GM12872 (cell line): ENCODE measurements around the gene MTRR.

Experiments used
- TF ChIP-seq, protein P1 (sequence below): IDR thresholded peaks from 3 replicates; pipeline ENCODE4 v1.5.1; 2011; ENCODE audit warnings: low read depth, mild to moderate bottlenecking, low read length, moderate library complexity; ENCODE audit not compliant: insufficient read depth

Gene MTRR

GRCh38 chr5:7868773-7869473, at the start of gene MTRR, which contains the start of gene FASTKD3:
TSS of gene MTRR (plus strand) at chr5:7869148. CDS start at chr5:7870795, 1,647 bp downstream.
TSS of gene FASTKD3 (minus strand) at chr5:7869031. CDS start at chr5:7868083, 948 bp downstream.
- TF ChIP-seq, protein P1, sequence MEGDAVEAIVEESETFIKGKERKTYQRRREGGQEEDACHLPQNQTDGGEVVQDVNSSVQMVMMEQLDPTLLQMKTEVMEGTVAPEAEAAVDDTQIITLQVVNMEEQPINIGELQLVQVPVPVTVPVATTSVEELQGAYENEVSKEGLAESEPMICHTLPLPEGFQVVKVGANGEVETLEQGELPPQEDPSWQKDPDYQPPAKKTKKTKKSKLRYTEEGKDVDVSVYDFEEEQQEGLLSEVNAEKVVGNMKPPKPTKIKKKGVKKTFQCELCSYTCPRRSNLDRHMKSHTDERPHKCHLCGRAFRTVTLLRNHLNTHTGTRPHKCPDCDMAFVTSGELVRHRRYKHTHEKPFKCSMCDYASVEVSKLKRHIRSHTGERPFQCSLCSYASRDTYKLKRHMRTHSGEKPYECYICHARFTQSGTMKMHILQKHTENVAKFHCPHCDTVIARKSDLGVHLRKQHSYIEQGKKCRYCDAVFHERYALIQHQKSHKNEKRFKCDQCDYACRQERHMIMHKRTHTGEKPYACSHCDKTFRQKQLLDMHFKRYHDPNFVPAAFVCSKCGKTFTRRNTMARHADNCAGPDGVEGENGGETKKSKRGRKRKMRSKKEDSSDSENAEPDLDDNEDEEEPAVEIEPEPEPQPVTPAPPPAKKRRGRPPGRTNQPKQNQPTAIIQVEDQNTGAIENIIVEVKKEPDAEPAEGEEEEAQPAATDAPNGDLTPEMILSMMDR, result no peak

DNA sequence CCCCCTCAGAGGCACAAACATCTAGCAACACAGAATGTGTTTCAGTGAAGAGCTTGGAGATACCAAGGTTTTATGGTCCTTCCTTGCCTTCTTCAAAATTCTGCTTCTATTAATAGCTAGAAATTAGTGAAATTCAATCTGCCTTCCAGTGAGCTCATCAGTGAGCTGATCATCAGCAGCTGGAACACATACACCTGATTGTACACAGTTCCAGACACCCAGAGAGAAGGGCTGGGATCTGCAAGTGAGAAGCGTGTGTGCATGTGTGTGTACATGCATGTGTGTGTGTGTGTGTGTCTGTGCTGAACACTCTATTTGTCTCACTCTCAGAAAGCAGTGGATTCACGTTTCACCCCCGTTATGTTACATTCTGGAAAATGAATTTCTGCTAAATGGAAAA, 46.5 kb upstream of the MTRR start:
- TF ChIP-seq, protein P1, result no peak

- TF ChIP-seq, protein P1, result no peak
These were observed 45.4 kb upstream of the MTRR start for GRCh38 chr5:7823594-7823993.

DNA sequence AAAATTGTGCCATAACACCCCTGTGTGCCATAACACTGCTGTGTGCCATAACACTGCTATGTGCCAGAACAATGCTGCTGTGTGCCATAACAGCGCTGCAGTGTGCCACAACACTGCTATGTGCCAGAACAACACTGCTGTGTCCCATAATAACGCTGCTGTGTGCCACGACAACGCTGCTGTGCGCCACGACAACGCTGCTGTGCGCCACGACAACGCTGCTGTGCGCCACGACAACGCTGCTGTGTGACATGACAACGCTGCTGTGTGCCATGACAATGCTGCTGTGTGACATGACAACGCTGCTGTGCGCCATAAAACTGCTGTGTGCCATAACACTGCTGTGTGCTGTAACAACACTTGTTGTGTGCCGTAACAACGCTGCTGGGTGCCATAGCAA, 44.0 kb upstream of the MTRR start:
- TF ChIP-seq, protein P1, result no peak

- TF ChIP-seq, protein P1, result no peak
These were observed 43.3 kb upstream of the MTRR start for GRCh38 chr5:7825630-7826029.

DNA sequence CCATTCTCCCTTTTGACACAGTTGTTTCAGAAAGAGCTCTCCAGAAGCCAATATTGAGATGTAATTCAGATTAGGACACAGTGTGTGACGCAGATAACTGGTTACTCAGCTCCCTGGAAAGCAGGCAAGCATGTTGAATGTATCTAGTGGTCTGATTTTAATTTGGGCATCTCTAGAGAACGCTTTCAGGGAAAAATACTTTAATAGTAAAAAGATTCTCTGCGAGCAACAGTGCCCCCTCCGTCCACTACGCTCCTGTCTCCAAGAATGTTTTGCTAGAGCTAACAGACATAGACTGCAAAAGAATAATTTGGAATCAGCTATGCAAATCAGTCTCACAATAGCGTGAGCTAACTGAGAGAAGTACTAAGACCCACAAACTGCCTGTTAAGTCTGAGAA, 41.3 kb upstream of the MTRR start:
- TF ChIP-seq, protein P1, result no peak

- TF ChIP-seq, protein P1, result no peak
These were observed 40.7 kb upstream of the MTRR start for GRCh38 chr5:7828269-7828668.
